ENCODE results near the gene GTF2F2. TPM values are rescaled to one million over a fixed set of nuclear protein-coding genes. Genes with fewer than 3 reads are reported as not detected.

GTF2F2 gene
- total RNA-seq, 1 donor from 2014 or later, result 20.4 TPM

- FAIRE-seq, result no peak
- no peak for DNase-seq (ENCODE audit: low spot score in 2 of 2)
These were observed 889 bp downstream of the GTF2F2 start for GRCh38 chr13:45120967-45121831.

- DNase-seq (ENCODE audit: low spot score in 2 of 2) (no peak), FAIRE-seq (no peak)
These were observed 2.6 kb downstream of the GTF2F2 start for GRCh38 chr13:45122941-45123340.

- FAIRE-seq, result no peak
- no peak for DNase-seq (ENCODE audit: low spot score in 2 of 2)
These were observed 12.2 kb downstream of the GTF2F2 start for GRCh38 chr13:45132369-45133064.

- no peak for FAIRE-seq
These were observed 13.2 kb downstream of the GTF2F2 start for GRCh38 chr13:45133396-45134118.

GRCh38 chr13:45136741-45137504 is 16.6 kb downstream of the GTF2F2 start:
- FAIRE-seq, result no peak
- no peak for DNase-seq (ENCODE audit: low spot score in 2 of 2)

More at GRCh38 chr13:45133396-45134118, 13.2 kb downstream of the GTF2F2 start:
- no peak for DNase-seq (ENCODE audit: low spot score in 2 of 2)

GRCh38 chr13:45137526-45137925 is 17.2 kb downstream of the GTF2F2 start:
- FAIRE-seq (no peak), DNase-seq (ENCODE audit: low spot score in 2 of 2) (no peak)

GRCh38 chr13:45138282-45138681 is 18.0 kb downstream of the GTF2F2 start:
- no peak for DNase-seq (ENCODE audit: low spot score in 2 of 2)

GRCh38 chr13:45141369-45141768 is 21.1 kb downstream of the GTF2F2 start:
- no peak for DNase-seq (ENCODE audit: low spot score in 2 of 2)
- no peak for FAIRE-seq

More at GRCh38 chr13:45138282-45138681, 18.0 kb downstream of the GTF2F2 start:
- no peak for FAIRE-seq

- no peak for FAIRE-seq
These were observed 22.4 kb downstream of the GTF2F2 start for GRCh38 chr13:45142440-45143345.

GRCh38 chr13:45143346-45143751 is 23.0 kb downstream of the GTF2F2 start:
- FAIRE-seq (no peak), DNase-seq (ENCODE audit: low spot score in 2 of 2) (peak in 1 of 2 donors; percentile 18)

More at GRCh38 chr13:45142440-45143345, 22.4 kb downstream of the GTF2F2 start:
- no peak for DNase-seq (ENCODE audit: low spot score in 2 of 2)

GRCh38 chr13:45149964-45150363 is 29.7 kb downstream of the GTF2F2 start:
- DNase-seq (ENCODE audit: low spot score in 2 of 2) (no peak), FAIRE-seq (no peak)

GRCh38 chr13:45156565-45157361 is 36.5 kb downstream of the GTF2F2 start:
- FAIRE-seq (no peak), DNase-seq (ENCODE audit: low spot score in 2 of 2) (no peak)

- no peak for DNase-seq (ENCODE audit: low spot score in 2 of 2)
- no peak for FAIRE-seq
These were observed 41.9 kb downstream of the GTF2F2 start for GRCh38 chr13:45162194-45162593.

GRCh38 chr13:45162821-45163220 is 42.5 kb downstream of the GTF2F2 start:
- FAIRE-seq (no peak), DNase-seq (ENCODE audit: low spot score in 2 of 2) (no peak)

- FAIRE-seq (no peak), DNase-seq (ENCODE audit: low spot score in 2 of 2) (no peak)
These were observed 46.5 kb downstream of the GTF2F2 start for GRCh38 chr13:45166858-45167257.

- DNase-seq (ENCODE audit: low spot score in 2 of 2) (no peak), FAIRE-seq (no peak)
These were observed 47.6 kb downstream of the GTF2F2 start for GRCh38 chr13:45167611-45168554.

- no peak for FAIRE-seq
- DNase-seq (ENCODE audit: low spot score in 2 of 2), result no peak
These were observed 48.2 kb downstream of the GTF2F2 start for GRCh38 chr13:45168555-45168930.
